ENCODE measurements around the gene TEX13A. TPM values are rescaled to one million over a fixed set of nuclear protein-coding genes. Genes with fewer than 3 reads are reported as not detected.
"Not testable (repeated sequence)": the region's sequence is repeated elsewhere in the genome, so short reads cannot be mapped to it uniquely, and the experiment has no call there.

TEX13A gene
- total RNA-seq, 1 donor from 2014 or later, result not detected

- no peak for DNase-seq
- Histone ChIP-seq H3K36me3 (no peaks in the 10 kb centered on the region), H3K27ac (replicated peaks) (no peak overlapping the region), H3K4me3 (no peak overlapping the region), H3K4me1 (no peaks in the 10 kb centered on the region), H3K9me3 (replicated peaks) (no peaks in the 10 kb centered on the region), H3K27me3 (ENCODE audit: low read depth) (no peaks in the 10 kb centered on the region)
- intact Hi-C loops (cut with micrococcal nuclease), result no loop called here
- no peak for TF ChIP-seq CTCF (IDR thresholded peaks at IDR 0.05; ENCODE audit: borderline replicate concordance)
Measured at GRCh38 chrX:105263171-105263570, 42.7 kb upstream of the TEX13A start.

GRCh38 chrX:105260291-105261043 lies 40.0 kb upstream of the TEX13A start:
- no peaks in the 10 kb centered on the region for H3K4me1 ChIP-seq
- peak; percentile 13 for DNase-seq
- H3K27me3 ChIP-seq (ENCODE audit: low read depth), result no peaks in the 10 kb centered on the region
- no peak overlapping the region for H3K27ac ChIP-seq (replicated peaks)
- H3K4me3 ChIP-seq, result no peak overlapping the region
- intact Hi-C loops (cut with micrococcal nuclease), result no loop called here
- H3K9me3 ChIP-seq (replicated peaks), result no peaks in the 10 kb centered on the region
- H3K36me3 ChIP-seq, result no peaks in the 10 kb centered on the region
- TF ChIP-seq CTCF (IDR thresholded peaks at IDR 0.05; ENCODE audit: borderline replicate concordance), result no peak

DNA sequence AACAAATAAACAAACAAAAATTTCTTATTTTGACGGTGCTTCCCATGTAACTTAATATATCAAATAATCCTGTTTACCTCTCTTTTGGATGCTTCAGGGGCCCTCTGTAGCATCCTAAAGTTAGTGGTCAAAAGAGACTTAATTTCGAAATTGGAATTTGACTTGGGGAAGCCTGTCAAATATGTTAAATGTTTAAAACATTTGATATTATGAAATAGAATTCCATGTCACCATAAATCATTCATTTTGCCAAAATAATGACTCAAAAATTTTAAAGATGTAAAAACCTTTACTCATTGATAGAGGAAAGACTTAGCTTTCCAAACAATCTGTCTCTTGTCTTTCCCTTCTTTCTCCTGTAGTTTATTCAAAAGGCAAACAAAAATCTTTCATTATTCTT lies 20.6 kb upstream of the TEX13A start:
- TF ChIP-seq CTCF (IDR thresholded peaks at IDR 0.05; ENCODE audit: borderline replicate concordance), result no peak
- no peak for DNase-seq
- Histone ChIP-seq H3K27ac (replicated peaks) (no peak overlapping the region), H3K36me3 (no peaks in the 10 kb centered on the region), H3K4me1 (no peaks in the 10 kb centered on the region), H3K27me3 (ENCODE audit: low read depth) (no peaks in the 10 kb centered on the region), H3K9me3 (replicated peaks) (no peaks in the 10 kb centered on the region), H3K4me3 (no peak overlapping the region)
- intact Hi-C loops (cut with micrococcal nuclease), result no loop called here

DNA sequence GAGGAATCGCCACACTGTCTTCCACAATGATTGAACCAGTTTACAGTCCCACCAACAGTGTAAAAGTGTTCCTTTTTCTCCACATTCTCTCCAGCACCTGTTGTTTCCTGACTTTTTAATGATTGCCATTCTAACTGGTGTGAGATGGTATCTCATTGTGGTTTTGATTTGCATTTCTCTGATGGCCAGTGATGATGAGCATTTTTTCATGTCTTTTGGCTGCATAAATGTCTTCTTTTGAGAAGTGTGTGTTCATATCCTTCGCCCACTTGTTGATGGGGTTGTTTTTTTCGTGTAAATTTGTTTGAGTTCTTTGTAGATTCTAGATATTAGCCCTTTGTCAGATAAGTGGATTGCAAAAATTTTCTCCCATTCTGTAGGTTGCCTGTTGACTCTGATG lies 16.9 kb upstream of the TEX13A start:
- H3K27me3 ChIP-seq (ENCODE audit: low read depth); H3K4me1 ChIP-seq; H3K4me3 ChIP-seq; DNase-seq; H3K36me3 ChIP-seq; intact Hi-C loops (cut with micrococcal nuclease); H3K9me3 ChIP-seq (replicated peaks); H3K27ac ChIP-seq (replicated peaks): not testable (repeated sequence)

DNA sequence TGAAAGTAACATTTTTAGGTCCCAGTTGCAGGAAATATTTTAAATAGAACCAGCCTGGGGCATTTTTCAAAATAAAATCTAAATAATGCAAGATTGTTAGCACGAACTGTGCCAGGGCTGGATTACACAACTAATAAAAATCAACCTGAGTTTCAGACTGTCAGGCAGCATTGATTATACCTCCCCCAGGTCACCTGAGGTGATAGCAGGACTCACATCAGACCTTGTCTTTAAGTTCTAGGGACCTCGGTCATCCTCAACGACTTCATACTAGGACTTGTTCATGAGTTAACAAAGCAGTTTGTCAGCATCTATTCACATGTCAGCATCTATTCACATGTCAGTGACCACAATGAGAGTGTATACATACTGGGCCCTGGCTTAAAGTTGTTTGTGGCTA lies 8.7 kb upstream of the TEX13A start:
- no peaks in the 10 kb centered on the region for H3K36me3 ChIP-seq
- H3K27ac ChIP-seq (replicated peaks), result no peak overlapping the region
- intact Hi-C loops (cut with micrococcal nuclease), result no loop called here
- no peaks in the 10 kb centered on the region for H3K9me3 ChIP-seq (replicated peaks)
- H3K4me3 ChIP-seq, result no peak overlapping the region
- H3K27me3 ChIP-seq (ENCODE audit: low read depth), result no peaks in the 10 kb centered on the region
- no peaks in the 10 kb centered on the region for H3K4me1 ChIP-seq
- TF ChIP-seq CTCF (IDR thresholded peaks at IDR 0.05; ENCODE audit: borderline replicate concordance), result no peak
- DNase-seq, result no peak

GRCh38 chrX:105228602-105229001 lies 8.1 kb upstream of the TEX13A start:
- H3K4me1 ChIP-seq, result no peaks in the 10 kb centered on the region
- no peak for TF ChIP-seq CTCF (IDR thresholded peaks at IDR 0.05; ENCODE audit: borderline replicate concordance)
- no peaks in the 10 kb centered on the region for H3K9me3 ChIP-seq (replicated peaks)
- H3K4me3 ChIP-seq, result no peak overlapping the region
- no peaks in the 10 kb centered on the region for H3K36me3 ChIP-seq
- H3K27ac ChIP-seq (replicated peaks), result no peak overlapping the region
- H3K27me3 ChIP-seq (ENCODE audit: low read depth), result no peaks in the 10 kb centered on the region
- intact Hi-C loops (cut with micrococcal nuclease), result no loop called here
- no peak for DNase-seq
